ENCODE results near the gene RABL6.
"Not testable (repeated sequence)": the region's sequence is repeated elsewhere in the genome, so short reads cannot be mapped to it uniquely, and the experiment has no call there.

RABL6 gene

DNA sequence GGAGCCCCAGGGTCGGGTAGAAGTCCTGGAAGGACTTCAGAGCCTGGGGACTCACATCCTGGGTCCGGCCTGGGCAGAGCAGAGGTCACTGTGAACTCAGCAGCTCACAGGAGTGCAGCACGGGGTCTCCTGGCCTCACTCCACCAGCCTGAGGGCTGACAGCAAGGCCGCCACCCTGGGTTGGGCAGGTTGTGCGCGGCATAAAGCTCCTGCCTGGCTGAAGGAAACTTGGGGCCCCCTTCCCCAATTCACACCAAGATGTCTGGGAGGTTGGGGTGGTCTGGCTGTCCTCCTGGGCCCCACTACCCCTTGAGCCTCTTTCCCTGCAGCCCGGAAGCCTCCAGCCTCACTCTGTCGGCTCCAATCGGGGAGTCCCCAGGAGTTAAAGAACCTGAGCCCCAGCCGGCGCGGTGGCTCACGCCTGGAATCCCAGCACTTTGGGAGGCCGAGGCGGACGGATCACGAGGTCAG, 45.5 kb upstream of the RABL6 start:
- no peak for DNase-seq (ENCODE audit: low read depth)
- TF ChIP-seq, protein P1, sequence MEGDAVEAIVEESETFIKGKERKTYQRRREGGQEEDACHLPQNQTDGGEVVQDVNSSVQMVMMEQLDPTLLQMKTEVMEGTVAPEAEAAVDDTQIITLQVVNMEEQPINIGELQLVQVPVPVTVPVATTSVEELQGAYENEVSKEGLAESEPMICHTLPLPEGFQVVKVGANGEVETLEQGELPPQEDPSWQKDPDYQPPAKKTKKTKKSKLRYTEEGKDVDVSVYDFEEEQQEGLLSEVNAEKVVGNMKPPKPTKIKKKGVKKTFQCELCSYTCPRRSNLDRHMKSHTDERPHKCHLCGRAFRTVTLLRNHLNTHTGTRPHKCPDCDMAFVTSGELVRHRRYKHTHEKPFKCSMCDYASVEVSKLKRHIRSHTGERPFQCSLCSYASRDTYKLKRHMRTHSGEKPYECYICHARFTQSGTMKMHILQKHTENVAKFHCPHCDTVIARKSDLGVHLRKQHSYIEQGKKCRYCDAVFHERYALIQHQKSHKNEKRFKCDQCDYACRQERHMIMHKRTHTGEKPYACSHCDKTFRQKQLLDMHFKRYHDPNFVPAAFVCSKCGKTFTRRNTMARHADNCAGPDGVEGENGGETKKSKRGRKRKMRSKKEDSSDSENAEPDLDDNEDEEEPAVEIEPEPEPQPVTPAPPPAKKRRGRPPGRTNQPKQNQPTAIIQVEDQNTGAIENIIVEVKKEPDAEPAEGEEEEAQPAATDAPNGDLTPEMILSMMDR (conservative IDR thresholded peaks at IDR 0.05; ENCODE audit: low read depth, low read length) = no peak
- H3K4me3 ChIP-seq (ENCODE audit: low read depth, low read length) = no peak overlapping the region

DNA sequence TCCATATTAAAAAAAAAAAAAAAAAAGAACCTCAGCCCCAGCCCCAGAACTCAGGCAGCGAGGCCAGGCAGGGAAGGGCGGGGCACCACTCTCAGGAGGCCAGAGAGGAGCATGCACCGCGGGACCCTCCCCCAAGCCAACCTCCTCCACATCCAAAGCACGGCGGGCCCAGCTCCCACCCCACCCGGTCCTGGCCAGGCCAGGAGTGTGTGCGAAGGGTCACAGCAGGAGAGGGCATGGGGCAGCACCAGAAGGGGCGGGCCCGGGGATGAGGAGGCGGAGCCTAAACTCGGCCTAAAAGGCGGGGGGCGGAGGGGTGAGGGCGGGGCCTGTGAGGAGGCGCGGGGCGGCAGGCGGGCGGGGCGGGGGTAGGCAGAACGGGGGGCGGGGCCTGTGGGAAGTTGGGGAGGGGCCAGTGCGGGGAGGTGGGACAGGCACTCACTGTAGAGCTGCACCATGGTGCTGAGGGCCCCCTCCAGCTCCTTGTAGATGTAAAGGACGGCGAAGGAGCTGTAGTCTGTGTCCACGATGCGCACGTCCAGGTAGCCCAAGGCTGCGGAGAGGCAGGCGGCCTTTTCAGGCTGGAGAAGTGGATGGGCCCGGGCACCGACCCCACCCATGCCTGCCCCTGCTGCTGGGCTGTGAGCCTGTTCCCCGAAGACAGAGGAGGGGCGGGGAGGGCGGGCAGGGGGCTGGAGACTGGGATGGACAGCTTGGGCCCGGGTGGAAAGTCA, 44.7 kb upstream of the RABL6 start:
- no peak overlapping the region for H3K4me3 ChIP-seq (ENCODE audit: low read depth, low read length)
- TF ChIP-seq, protein P1 (conservative IDR thresholded peaks at IDR 0.05; ENCODE audit: low read depth, low read length) = no peak
- peak; percentile 17 for DNase-seq (ENCODE audit: low read depth)

DNA sequence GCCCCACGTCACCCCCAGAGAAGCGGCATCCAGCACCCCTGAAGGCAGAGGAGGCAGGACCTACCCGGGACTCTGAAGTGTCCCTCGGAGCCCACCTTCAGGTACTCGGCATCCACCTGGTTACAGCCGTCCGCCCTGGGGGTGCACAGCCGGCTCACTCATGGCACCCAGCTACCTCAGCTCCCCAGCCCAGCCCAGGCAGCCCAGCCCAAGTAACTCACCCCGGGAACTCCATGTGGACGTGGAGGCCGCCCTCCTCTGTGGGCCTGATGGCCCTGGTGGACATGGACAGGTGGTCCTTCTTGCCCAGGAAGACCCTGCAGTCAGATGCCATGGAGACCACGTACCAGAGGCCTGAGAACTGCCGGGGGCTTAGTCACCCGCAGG, 44.1 kb upstream of the RABL6 start:
- no peak overlapping the region for H3K4me3 ChIP-seq (ENCODE audit: low read depth, low read length)
- TF ChIP-seq, protein P1 (conservative IDR thresholded peaks at IDR 0.05; ENCODE audit: low read depth, low read length) = no peak
- no peak for DNase-seq (ENCODE audit: low read depth)

DNA sequence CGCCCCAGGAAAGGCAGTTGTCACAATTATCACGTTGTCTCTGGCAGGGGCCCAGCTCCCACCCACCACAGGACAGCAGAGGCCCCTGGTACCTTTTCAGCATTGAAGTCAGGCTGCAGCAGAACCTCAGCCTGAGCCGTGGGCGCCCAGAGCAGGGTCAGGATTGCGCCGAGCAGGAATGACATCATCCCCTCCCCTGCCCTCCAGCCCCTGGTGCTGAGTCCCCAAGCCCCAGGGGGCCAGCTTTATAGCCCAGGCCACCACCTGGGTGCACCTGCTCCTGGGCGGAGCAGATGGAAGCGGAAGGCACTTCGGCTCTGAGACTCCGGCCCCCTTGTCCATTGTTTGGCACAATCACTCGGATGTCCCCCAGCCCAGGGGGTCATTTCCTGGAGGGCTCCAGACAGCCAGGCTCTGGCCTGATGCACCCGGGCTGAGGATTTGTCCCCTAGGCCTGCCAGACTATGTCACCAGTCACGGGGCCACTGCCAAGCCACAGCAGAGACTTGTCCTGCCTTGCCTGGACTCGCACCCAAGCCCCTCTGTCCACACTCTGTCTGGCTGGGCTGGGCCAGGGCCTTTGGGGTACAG, 43.4 kb upstream of the RABL6 start, which contains the start of gene LCN15:
TSS of gene LCN15 (minus strand) at position 218 of the 591 bp plus-strand sequence. CDS start at position 188, 30 bp downstream.
- no peak within 1 kb of the TSS for H3K4me3 ChIP-seq (ENCODE audit: low read depth, low read length)
- TF ChIP-seq, protein P1 (conservative IDR thresholded peaks at IDR 0.05; ENCODE audit: low read depth, low read length) = no peak
- no peak for DNase-seq (ENCODE audit: low read depth)

DNA sequence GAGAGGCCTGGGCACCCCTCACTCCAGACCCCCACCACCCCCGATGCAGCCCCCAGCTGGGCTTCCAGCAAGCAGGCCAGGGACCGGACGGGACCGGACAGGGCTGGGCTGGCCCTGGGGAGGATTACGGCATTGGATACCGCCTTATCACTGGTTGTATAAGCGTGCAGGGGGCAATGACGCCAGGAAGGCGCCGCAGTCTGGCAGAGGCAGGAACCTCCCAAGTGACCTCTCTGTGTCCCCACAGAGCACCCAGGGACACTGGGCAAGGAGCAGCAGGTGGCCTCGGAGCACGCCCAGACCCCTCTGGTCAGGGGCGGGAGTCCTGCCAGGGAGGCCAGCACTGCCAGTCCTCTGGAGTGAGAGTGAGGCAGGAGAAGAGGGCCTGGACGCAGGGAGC, 42.7 kb upstream of the RABL6 start:
- no peak overlapping the region for H3K4me3 ChIP-seq (ENCODE audit: low read depth, low read length)
- DNase-seq (ENCODE audit: low read depth) = no peak
- TF ChIP-seq, protein P1 (conservative IDR thresholded peaks at IDR 0.05; ENCODE audit: low read depth, low read length) = no peak

DNA sequence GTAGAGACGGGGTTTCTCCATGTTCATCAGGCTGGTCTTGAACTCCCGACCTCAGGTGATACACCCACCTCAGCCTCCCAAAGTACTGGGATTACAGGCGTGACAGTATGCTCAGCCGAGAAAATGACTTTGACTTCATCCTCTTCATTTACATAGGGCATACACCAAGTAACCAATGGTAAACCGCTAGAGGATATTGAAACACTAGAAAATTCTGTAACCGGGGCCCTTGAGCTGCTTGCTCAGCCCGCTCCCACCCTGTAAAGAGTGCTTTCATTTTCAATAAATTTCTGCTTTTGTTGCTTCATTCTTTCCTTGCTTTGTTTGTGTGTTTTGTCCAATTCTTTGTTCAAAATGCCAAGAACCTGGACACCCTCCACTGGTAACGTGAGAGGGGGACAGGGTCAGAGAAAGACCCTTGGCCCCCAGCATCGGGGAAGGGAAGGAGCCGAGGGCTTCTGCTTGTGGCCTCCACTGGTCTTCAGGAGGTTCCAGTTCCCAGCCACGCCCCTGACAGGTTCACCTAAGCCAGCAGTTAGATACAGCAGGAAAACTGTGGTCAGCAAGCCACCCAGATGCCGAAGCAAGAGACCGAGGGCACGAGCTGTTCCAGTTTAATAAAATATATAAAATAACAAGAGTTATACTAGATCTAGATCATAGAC, 41.9 kb upstream of the RABL6 start:
- not testable (repeated sequence) for DNase-seq (ENCODE audit: low read depth); H3K4me3 ChIP-seq (ENCODE audit: low read depth, low read length)

DNA sequence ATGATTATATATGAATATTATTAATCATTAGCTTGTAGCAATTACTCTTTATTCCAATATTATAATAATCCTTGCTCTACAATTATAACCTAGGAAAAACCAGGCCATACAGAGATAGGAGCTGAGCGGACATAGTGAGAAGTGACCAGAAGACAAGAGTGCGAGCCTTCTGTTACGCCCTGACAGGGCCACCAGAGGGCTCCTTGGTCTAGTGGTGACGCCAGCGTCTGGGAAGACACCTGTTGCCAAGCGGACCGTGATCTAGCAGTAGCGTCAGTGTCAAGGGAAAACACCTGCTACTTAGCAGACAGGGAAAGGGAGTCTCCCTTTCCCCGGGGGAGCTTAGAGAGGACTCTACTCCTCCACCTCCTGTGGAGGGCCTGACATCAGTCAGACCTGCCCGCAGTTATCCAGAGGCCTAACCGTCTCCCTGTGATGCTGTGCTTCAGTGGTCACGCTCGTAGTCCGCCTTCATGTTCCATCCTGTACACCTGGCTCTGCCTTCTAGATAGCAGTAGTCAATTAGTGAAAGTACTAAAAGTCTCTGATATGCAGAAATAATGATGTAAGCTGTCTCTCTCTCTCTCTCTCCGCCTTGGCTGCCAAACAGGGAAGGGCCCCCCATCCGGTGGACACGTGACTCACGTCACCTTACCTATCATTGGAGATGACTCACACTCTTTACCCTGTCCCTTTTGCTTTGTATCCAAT, 41.2 kb upstream of the RABL6 start:
- H3K4me3 ChIP-seq (ENCODE audit: low read depth, low read length) = not testable (repeated sequence)
- TF ChIP-seq, protein P1 (conservative IDR thresholded peaks at IDR 0.05; ENCODE audit: low read depth, low read length) = peak; percentile 20
- DNase-seq (ENCODE audit: low read depth) = peak; percentile 61

Data from choroid plexus epithelial cell (primary cell).